IPS-18a (cell line): Measurements from ENCODE around the gene CSNK1G1.
"Not testable (repeated sequence)": the region's sequence is repeated elsewhere in the genome, so short reads cannot be mapped to it uniquely, and the experiment has no call there.

Experiments
- H3K27ac ChIP-seq: one replicate; pipeline ENCODE4 v1.5.1; 2013; ENCODE audit warnings: low read length
- H3K27me3 ChIP-seq: one replicate; pipeline ENCODE4 v1.6.1; 2013; ENCODE audit warnings: mild to moderate bottlenecking, low read length; ENCODE audit not compliant: control insufficient read depth, insufficient read depth
- H3K36me3 ChIP-seq: one replicate; pipeline ENCODE4 v1.6.1; 2013; ENCODE audit warnings: low read depth, low read length; ENCODE audit not compliant: control insufficient read depth
- H3K4me1 ChIP-seq: one replicate; pipeline ENCODE4 v1.6.1; 2013; ENCODE audit warnings: low read depth, low read length; ENCODE audit not compliant: control insufficient read depth
- H3K4me3 ChIP-seq: one replicate; pipeline ENCODE4 v1.5.1; 2013; ENCODE audit warnings: low read length
- H3K9ac ChIP-seq: one replicate; pipeline ENCODE4 v1.6.1; 2013; ENCODE audit warnings: mild to moderate bottlenecking, low read length, moderate library complexity
- H3K9me3 ChIP-seq: one replicate; pipeline ENCODE4 v1.6.1; 2013; ENCODE audit warnings: low read depth, low read length; ENCODE audit not compliant: control insufficient read depth

Gene CSNK1G1

DNA sequence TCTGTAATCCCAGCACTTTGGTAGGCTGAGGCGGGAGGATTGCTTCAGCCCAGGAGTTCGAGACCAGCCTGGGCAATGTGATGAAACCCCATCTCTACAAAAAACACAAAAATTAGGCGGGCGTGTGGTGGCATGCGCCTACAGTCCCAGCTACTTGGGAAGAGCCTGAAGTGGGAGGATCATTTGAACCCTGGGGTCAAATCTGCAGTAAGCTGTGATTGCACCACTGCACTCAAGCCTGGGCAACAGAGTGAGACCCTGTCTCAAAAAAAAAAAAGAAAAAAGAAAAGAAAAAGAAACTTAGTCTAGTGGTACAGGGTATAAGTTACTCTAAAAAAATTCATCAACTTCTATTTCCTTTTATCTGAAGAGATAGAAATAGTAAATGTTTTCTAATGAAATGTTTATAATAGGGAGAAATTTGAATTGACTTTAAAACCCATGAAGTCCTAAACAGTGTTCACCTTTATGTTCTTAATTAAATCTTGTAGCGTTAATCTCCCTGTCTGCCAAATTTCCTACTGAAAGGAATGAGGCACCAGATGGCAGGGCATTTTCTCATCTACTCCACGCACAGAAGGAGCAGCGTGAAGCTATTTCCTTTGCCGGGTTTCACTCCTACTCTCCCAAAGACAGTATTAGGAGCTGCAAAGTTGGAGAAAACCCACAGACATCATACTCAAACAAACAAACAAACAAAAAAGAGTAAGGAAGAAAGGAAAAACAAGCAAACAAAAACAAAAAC is 23.4 kb upstream of the CSNK1G1 start:
- no peak overlapping the region for H3K27ac ChIP-seq
- H3K27me3 ChIP-seq: no peaks in the 10 kb centered on the region
- H3K9ac ChIP-seq: no peak overlapping the region
- peak overlapping the region; percentile 80 for H3K4me3 ChIP-seq
- H3K4me1 ChIP-seq: peaks cover 8% of the 10 kb centered on the region
- H3K9me3 ChIP-seq: no peaks in the 10 kb centered on the region
- peaks cover 23% of the 10 kb centered on the region for H3K36me3 ChIP-seq

DNA sequence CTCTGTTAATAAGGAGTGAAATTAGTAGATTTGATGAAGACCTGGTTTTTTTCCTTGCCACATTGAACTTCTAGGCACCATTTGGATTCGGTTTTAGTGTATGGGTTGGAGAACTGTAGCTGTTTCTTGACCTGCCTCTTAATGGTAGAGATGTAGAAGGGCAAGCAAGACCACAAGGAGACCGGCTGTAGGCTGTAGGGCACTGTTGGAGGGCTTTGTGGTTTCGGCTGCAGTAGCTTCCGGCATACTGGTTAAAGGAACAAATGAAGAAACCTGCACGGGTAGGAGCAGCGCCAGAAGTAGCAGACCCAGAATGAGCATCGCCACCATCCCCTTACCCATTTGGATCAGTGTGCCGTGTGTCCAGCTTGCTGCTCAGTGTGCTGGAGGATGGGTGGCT is 17.4 kb upstream of the CSNK1G1 start:
- no peak overlapping the region for H3K4me3 ChIP-seq
- no peaks in the 10 kb centered on the region for H3K4me1 ChIP-seq
- no peaks in the 10 kb centered on the region for H3K9me3 ChIP-seq
- H3K27me3 ChIP-seq: no peaks in the 10 kb centered on the region
- no peak overlapping the region for H3K27ac ChIP-seq
- H3K36me3 ChIP-seq: peaks cover 39% of the 10 kb centered on the region
- no peak overlapping the region for H3K9ac ChIP-seq

DNA sequence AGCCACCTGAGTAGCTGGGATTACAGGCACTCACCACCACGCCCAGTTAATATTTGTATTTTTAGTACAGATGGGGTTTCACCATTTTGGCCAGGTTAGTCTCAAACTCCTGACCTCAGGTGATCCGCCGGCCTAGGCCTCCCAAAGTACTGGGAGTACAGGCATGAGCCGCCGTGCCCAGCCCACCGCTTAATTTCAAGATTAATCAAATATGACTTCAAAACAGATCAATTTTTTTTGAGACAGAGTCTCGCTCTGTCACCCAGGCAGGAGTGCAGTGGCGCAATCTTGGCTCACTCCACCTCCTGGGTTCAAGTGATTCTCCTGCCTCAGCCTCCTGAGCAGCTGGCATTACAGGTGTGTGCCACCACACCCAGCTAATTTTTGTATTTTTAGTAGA is 15.4 kb upstream of the CSNK1G1 start:
- H3K4me3 ChIP-seq, H3K27ac ChIP-seq, H3K9ac ChIP-seq, H3K4me1 ChIP-seq, H3K27me3 ChIP-seq, H3K9me3 ChIP-seq: not testable (repeated sequence)
- H3K36me3 ChIP-seq: peaks cover 33% of the 10 kb centered on the region

DNA sequence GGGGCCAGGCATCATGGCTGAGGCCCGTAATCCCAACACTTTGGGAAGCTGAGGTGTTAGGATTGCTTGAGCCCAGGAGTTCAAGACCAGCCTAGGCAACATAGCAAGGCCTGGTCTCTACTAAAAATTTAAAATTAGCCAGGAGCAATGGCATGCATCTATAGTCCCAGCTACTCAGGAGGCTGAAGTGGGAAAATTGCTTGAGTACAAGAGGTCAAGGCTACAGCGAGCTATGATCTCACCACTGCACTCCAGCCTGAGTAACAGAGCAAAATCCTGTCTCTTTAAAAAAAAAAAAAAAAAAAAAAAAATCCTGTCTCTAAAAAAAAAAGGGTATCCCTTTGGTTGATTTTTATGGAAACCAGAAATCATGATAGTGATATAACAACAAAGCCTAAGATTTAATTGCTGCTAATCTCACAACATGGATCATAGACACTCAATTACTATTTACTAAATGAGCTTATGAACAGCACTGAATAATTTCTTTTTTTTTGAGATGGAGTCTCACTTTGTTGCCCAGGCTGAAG is 13.2 kb upstream of the CSNK1G1 start:
- Histone ChIP-seq H3K4me3 (no peak overlapping the region), H3K9ac (no peak overlapping the region), H3K36me3 (peaks cover 26% of the 10 kb centered on the region), H3K9me3 (no peaks in the 10 kb centered on the region), H3K27ac (no peak overlapping the region), H3K27me3 (no peaks in the 10 kb centered on the region), H3K4me1 (no peaks in the 10 kb centered on the region)

DNA sequence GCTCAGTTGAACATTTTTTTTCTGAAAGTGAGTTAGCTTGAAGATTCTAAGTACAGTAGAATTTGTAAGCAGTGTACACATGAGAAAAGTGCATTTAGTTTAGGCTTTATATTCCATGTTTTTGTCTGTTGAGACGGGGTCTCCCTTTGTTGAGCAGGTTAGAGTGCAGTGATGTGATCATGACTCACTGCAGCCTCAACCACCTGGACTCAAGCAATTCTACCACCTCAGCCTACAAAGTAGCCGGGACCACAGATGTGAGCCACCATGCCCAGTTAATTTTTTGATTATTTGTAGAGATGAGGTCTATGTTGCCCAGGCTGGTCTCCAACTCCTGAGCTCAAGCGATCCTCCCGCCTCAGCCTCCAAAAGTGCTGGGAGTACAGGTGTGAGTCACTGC is 5.3 kb upstream of the CSNK1G1 start:
- Histone ChIP-seq H3K4me3 (no peak overlapping the region), H3K9me3 (no peaks in the 10 kb centered on the region), H3K9ac (no peak overlapping the region), H3K4me1 (peaks cover 4% of the 10 kb centered on the region), H3K36me3 (peaks cover 15% of the 10 kb centered on the region), H3K27ac (no peak overlapping the region), H3K27me3 (no peaks in the 10 kb centered on the region)

DNA sequence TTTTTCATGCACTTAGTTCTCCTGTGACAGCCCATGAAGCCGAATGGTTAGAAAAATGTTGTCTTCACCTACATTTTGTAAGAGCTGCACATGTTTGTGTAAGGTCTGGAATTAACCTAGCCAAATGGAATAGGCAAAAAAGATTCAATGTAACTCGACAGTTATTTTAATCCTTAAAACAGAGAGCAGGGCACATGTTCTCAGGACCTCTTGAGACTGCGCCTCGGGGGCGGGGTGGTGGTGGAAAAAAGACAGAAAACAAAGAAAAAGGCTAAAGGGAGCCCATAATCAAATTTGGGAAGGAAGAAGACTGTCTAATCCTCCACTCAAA is 702 bp upstream of the CSNK1G1 start:
- no peaks in the 10 kb centered on the region for H3K36me3 ChIP-seq
- H3K4me1 ChIP-seq: peaks cover 9% of the 10 kb centered on the region
- peak overlapping the region; percentile 19 for H3K9ac ChIP-seq
- H3K4me3 ChIP-seq: peak overlapping the region; percentile 95
- no peaks in the 10 kb centered on the region for H3K9me3 ChIP-seq
- H3K27ac ChIP-seq: no peak overlapping the region
- no peaks in the 10 kb centered on the region for H3K27me3 ChIP-seq

DNA sequence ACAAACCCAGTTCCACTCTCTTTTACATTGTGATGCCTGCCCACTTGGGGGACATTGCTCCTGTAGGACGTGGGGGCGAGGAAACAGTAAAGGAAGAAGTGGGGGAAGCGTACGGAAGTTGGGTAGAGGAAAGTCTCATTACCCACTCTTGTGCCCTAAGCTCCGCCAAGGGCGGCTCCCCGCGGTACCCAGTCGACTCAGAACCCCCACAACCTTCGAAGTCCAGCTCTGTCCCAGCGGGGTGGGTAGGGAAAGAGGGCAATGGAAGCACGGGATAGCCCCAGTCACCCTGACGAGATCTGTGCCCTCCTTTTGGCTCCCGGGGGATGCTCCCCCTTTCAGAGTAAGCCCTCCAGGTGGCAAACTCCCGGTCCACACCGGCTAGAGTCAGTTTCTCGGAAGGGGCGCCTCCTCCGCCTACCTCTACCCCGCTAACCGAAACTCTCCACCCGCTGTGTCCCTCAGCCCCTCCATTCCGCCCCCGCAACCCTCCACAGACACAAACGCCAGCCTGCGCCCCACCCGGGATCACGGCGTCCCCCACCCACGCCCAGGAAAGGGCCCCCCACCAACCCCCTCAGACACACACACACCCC is 527 bp downstream of the CSNK1G1 start:
- Histone ChIP-seq H3K4me3 (peak overlapping the region; percentile 95), H3K9ac (peak overlapping the region; percentile 87), H3K9me3 (no peaks in the 10 kb centered on the region), H3K36me3 (no peaks in the 10 kb centered on the region), H3K4me1 (peaks cover 9% of the 10 kb centered on the region), H3K27ac (peak overlapping the region; percentile 31), H3K27me3 (no peaks in the 10 kb centered on the region)

DNA sequence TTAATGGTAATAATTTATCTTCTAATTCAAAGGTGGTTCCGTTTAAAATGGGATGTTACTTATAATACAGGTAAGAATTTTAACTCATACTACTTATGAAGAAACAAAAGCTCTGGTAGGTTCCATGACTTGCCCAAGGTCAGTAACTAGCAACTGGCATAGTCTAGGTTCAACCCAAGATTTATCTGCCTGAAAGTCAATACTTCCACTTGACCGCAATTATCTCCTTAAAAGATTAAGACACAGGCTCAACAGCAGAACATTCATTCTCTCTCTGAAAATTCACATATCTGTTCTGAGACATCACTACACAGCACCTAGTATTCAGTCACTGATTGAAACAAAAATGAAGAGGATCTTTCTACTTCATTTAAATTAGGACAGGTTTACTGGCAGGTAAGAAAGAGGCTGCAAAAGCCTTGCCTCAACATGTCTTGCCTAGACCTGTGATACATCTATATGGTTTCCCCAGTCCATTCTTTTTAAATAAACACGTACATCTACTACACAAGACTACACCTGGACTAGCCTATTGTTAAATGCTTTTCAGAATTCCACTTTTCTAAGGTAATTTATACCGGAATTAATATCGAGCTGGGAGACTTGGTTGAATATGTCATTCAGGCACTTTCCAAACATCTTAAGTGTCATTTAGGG is 1.2 kb downstream of the CSNK1G1 start:
- Histone ChIP-seq H3K4me3 (peak overlapping the region; percentile 95), H3K36me3 (no peaks in the 10 kb centered on the region), H3K27ac (peak overlapping the region; percentile 31), H3K9me3 (no peaks in the 10 kb centered on the region), H3K9ac (peak overlapping the region; percentile 87), H3K4me1 (peaks cover 9% of the 10 kb centered on the region), H3K27me3 (no peaks in the 10 kb centered on the region)

DNA sequence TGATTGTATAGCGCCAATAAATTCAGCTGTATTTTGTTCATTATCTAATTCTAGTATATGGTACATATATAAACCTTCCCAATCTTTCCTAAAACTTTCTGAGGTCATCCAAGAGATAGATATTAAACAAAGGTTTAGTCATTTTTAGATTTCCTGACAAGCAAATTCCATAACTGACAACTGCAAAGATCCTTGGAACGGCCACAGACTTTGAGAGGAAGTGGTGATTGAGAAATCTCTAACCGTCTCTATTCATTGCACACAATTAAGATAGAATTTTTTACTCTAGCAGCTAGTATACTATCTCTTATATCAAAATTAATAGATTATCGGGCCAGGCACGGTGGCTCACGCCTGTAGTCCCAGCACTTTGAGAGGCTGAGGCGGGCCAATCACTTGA is 4.7 kb downstream of the CSNK1G1 start:
- no peak overlapping the region for H3K9ac ChIP-seq
- H3K9me3 ChIP-seq: no peaks in the 10 kb centered on the region
- H3K27me3 ChIP-seq: no peaks in the 10 kb centered on the region
- no peak overlapping the region for H3K27ac ChIP-seq
- H3K36me3 ChIP-seq: no peaks in the 10 kb centered on the region
- H3K4me1 ChIP-seq: peaks cover 5% of the 10 kb centered on the region
- no peak overlapping the region for H3K4me3 ChIP-seq

DNA sequence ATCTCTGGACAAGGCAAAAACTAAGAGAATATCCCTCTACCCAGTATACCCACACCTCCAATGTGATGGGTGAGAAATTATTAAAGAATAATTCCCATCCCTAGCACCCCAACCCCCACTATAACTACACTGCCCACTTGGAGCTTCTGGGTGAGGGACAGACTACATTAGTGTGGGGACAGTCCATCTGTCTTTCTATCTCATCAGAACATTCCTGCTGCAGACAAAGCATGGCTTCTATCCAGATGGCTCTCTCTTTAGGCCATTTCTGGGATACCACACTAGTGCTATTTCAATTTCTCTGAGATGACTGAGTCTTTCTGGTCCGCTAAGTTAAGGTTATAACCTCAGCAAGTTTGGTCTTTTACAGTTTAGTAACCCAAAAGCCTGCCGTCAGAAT is 6.6 kb downstream of the CSNK1G1 start:
- Histone ChIP-seq H3K4me1 (peaks cover under 1% of the 10 kb centered on the region), H3K4me3 (no peak overlapping the region)

DNA sequence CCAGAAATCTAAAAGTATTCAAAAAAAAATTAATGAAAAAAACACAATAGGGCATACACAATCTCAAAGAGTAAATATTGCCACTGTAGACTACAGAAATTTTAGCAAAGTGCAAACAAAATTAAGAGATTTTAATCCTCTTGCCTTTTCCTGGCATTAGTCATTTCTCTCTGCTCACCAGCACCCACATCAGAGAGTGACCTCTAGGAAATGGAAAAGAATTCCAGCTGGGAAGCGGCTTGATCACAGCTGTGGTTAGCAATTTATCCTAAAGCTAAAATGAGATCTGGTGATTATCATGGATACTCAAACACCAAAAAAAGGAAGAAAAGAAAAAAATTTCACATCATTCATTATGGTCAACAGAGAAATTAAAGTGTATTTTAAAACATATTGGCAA is 7.5 kb downstream of the CSNK1G1 start:
- no peaks in the 10 kb centered on the region for H3K36me3 ChIP-seq
- no peaks in the 10 kb centered on the region for H3K27me3 ChIP-seq
- H3K9ac ChIP-seq: no peak overlapping the region
- no peak overlapping the region for H3K27ac ChIP-seq
- no peaks in the 10 kb centered on the region for H3K4me1 ChIP-seq
- H3K4me3 ChIP-seq: no peak overlapping the region
- H3K9me3 ChIP-seq: no peaks in the 10 kb centered on the region

More for the DNA sequence above, 6.6 kb downstream of the CSNK1G1 start:
- no peaks in the 10 kb centered on the region for H3K27me3 ChIP-seq
- H3K36me3 ChIP-seq: no peaks in the 10 kb centered on the region
- H3K9me3 ChIP-seq: no peaks in the 10 kb centered on the region
- no peak overlapping the region for H3K27ac ChIP-seq
- no peak overlapping the region for H3K9ac ChIP-seq
